ENCODE results near the gene CCN5.

Gene CCN5

DNA sequence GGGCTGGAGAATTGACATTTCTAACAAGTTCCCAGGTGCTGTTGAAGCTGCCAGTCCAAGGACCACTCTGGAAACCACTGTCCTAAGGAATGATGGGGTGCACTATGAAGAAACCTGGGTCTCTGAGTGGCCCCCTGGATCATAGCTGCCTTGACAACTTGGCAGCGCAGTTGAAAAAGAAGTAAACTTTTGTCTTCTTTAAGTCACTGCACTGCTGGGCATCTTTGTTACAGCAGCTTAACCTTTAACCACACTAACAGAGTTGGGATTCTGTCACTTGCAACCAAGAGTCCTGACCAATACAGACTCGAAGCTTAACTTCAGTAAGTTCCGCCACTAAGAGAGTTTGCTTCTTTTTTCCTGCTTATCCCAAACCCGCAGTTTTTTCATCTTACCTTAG, 21.9 kb downstream of the CCN5 start:
- no peak for DNase-seq (ENCODE audit: low spot score)

- peak; percentile 39 for DNase-seq (ENCODE audit: low spot score)
Observed at GRCh38 chr20:44738813-44739477, 23.8 kb downstream of the CCN5 start.

DNA sequence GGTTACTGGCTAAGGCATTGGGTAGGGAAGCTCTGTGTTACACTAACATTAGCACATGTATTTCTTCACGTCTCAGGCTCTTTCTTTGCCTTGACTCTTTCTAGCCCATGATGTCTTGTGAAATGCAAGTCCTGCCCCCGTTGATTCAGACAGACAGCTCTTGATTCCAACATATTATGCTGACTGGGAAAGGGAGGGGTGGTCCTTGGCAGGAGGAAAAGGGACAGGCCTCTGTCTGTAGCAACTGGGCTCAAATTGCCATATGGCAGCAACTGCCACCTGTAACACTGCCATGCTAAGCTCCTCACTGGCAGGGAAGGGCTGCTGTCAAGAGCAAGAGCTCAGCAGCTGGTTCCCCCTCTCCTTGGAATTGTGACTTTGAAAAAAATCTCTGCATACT, 24.8 kb downstream of the CCN5 start:
- DNase-seq (ENCODE audit: low spot score), result no peak

DNA sequence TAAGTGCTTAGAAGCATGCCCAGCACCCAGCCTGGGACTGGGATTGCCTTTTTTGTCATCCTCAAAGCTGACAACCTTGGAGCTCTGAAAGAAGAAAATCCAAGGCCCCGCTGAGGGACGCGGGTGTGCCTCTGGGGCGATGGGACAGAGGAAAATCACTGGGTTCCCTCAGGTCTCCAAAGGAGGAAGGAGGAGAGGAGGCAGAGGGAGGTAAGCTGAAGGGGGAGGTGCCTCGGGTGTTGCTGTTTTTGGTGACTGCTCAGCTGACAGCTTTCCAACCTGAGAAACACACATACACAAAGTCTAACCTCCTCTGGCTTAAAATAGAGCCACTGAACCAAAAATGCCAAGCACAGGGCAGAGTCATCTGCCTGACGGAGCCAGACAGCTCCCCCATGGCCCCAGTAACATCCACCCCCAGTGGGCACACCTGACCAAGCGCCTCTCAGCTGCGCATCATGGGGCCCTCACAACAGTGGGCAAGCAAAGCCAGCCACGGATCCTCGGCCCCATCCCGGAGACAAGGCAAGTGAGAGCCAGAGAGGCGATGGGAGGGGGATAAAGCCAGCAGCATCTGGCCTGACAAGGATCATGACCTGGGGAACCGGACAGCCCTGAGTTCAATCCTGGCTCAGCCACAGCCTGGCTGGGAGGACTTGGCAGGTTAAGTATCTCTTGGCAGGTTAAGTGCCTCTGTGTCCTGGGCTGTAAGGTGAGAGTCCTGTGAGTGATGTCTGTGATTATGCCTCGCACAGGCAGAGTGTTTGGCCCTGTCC, 27.3 kb downstream of the CCN5 start:
- DNase-seq (ENCODE audit: low spot score), result no peak

DNA sequence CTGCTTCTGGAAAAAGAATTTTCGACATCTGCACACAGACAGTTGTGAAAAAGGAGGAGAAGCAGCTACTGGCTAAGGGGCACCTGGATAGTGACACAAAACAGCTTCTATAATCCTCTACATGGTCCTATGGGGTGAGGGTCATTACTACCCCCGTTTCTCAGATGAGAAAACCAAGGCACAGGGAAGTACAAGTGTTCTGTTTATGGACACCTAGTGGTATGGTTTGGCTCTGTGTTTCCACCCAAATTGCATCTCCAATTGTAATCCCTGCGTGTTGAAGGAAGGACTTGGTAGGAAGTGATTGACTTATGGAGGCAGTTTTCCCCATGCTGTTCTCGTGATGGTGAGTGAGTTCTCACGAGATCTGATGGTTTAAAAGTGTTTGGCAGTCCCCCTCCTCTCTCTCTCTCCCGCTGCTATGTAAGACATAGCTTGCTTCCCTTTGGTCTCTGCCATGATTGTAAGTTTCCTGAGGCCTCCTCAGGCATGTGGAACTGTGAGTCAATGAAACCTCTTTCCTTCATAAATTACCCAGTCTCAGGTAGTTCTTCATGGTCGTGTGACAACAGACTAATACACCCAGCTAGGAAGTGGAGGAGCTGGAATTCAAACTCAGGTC, 28.0 kb downstream of the CCN5 start:
- no peak for DNase-seq (ENCODE audit: low spot score)

DNA sequence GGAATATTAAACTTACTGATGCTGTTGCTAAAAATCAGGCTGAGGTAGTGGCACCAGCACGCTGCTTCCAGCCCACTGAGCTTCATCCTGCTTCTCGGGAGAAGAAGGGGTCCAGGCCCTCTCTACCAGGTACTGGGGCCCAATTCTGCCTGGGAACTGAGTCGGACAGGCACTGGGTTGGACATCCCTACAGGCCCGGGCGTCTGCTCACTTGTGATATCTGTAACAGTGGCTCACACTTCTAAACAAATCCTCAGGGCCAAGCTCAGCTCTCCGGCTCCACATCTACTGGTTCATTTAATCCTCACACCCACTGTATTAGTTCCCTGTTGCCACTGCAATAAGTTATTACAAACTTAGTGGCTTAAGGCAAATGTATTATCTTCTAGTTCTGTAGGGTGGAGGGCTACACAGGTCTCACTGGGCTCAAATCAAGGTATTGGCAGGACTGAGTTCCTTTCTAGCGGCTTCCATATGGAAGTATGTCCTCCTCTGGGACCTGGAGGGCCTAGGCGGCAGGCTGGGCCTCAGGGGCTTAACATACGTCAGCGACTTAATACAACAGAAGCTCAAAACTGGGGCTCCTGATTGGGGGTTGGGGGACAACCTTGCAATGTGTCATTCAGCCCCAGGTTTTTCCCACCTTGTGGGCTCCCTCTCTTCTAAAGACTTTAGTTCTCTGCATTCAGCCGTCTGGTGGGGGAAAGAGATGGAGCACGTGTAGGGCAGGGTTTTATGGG, 28.9 kb downstream of the CCN5 start:
- no peak for DNase-seq (ENCODE audit: low spot score)

DNA sequence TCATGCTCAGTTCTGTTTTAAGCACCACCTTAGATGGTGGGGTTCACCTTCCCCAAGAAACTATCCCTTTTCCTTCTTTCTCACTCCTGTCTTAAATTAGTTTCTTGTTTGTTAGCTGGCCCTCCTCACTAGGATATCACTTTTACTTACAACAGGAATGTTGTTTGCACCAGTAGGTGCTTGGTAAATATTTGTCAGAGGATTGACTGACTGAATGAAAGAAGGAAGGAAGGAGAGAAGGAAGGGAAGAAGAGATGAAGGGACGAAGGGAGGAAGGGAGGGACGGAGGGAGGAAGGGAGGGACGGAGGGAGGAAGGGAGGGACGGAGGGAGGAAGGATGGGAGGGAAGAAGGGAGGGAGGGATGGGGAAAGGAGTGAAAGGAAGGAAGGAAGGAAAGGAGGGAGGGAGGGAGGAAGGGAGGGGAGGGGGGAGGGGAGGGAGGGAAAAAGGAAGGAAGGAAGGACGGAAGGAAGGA, 30.0 kb downstream of the CCN5 start:
- DNase-seq (ENCODE audit: low spot score), result no peak

DNA sequence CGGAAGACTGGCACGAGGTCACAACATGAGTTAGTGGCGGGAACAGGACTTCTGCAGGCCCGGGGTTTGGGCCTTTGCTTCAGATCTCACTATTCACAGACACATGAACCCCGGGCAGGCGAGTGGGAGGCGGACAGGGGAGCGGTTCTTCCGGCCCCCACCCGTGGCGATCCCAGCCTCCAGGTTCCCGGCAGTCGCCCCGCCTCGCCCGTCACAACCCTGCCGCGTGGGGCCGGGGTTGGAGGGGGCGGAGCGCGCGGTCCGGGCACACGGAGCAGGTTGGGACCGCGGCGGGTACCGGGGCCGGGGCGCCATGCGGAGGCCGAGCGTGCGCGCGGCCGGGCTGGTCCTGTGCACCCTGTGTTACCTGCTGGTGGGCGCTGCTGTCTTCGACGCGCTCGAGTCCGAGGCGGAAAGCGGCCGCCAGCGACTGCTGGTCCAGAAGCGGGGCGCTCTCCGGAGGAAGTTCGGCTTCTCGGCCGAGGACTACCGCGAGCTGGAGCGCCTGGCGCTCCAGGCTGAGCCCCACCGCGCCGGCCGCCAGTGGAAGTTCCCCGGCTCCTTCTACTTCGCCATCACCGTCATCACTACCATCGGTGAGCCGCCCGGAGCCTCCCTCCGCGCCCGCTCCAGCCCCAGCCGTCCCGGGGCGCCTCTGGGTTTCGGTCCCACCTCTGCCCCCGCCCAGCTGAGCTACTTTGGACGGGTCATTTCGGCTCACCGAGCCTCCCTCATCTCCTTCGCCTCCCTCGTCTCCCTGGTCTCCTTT, 30.6 kb downstream of the CCN5 start, which contains the start of gene KCNK15:
Gene KCNK15, plus strand, starts transcription at position 268 of the 769 bp plus-strand sequence. Its CDS starts 46 bp downstream, at position 314.
- DNase-seq (ENCODE audit: low spot score), result peak; percentile 3

DNA sequence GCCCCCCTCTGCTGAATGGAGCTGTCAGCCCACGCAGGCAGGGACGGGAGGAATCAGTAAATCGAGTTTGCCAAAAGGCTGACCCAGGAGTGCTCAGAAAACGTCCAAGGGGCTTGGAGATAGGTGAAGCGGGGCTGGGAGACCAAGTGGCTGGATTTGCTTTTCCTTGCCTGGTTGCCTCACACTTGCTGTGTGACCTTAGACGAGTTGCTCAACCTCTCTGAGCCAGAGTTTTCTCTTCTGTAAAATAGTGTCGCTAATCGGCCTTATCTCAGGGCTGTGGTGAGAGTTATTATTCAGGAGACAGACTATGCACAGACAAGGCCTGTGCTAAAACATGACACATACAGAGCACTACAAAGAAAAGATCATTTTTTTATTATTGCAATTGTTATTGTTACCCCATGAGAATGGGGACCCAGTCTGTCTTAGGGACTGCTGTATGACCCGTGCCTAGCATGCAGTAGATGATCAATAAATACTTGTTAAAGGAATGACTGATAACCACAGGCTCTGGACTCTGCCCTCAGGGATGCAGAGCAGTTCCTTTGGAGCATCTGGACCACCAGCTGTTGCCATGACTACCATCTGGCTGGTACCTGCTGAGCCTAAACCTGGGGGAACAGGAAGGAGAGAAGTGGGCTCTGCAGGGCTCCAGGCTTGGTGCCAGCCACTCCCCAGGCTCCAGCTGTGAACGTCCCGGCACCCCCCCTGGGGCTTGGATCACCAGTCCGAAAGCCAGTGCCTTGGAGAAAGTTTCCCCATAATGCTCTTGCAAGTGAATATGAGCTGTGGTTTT, 31.4 kb downstream of the CCN5 start:
- no peak for DNase-seq (ENCODE audit: low spot score)

- DNase-seq (ENCODE audit: low spot score), result peak; percentile 32
Observed at GRCh38 chr20:44747166-44748004, 32.2 kb downstream of the CCN5 start.

- DNase-seq (ENCODE audit: low spot score), result no peak
Observed at GRCh38 chr20:44748005-44748370, 32.8 kb downstream of the CCN5 start.

GRCh38 chr20:44750081-44750805, 35.1 kb downstream of the CCN5 start:
- DNase-seq (ENCODE audit: low spot score), result no peak

DNA sequence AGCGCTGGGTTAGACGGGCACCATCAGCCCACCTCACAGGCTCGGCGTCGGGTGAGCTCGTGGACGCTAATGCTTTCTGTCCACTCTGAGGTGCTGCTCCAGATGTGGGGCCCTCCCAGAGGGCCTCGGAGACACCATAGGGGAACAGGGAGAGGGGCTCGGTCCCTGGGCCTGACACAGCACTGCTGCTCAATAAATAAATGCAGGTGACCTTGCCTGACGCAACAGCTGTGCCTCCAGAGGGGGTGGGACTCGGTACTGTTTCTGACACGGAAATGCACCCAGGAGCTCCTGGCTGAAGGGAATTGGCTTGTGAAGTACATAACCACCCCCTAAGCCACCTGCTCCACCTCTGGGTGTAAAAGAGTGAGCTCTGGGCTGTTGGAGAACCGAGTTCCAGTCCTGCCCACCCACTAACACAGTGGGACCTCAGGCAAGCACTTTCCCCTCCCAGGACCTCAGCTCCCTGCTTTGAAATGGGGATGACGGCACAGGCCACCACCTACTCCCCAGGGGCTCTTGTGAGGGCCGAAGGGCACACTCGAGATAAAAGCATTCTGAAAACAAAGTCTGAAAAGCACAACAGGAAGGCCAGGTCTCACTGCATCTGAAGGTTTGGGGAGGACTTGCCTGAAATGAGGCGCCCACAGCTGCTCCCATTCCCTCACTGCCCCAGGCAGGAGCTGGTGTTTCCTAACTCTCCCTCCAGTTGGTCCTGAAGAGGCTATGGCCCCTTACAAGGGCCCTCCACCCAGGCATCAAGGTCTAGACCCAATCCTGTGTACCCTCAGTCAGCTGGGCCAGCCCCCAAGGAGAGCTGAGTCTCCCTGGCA, 37.1 kb downstream of the CCN5 start:
- DNase-seq (ENCODE audit: low spot score), result no peak

- no peak for DNase-seq (ENCODE audit: low spot score)
Observed at GRCh38 chr20:44754554-44754953, 39.4 kb downstream of the CCN5 start.

GRCh38 chr20:44756011-44756688, 41.0 kb downstream of the CCN5 start:
- no peak for DNase-seq (ENCODE audit: low spot score)

DNA sequence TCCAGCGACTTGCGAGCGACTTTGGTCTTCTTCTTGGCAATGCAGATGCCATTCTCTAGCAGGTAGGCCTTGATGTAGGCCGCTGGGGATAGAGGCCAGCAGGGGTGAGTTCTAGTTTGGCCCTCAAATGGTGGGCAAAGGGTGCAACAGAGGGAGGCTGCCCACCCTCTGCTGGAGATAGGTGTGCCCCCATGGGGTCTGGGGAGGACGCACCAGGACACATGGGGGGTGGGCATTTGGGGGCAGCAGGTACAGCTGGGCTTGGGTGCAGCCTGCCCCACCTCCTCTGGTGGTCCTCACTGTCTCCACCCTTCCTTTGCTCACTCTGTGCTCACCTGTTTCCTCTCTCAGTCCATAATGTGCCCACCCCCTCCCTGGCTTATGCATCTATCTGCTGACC, 41.8 kb downstream of the CCN5 start:
- no peak for DNase-seq (ENCODE audit: low spot score)

DNA sequence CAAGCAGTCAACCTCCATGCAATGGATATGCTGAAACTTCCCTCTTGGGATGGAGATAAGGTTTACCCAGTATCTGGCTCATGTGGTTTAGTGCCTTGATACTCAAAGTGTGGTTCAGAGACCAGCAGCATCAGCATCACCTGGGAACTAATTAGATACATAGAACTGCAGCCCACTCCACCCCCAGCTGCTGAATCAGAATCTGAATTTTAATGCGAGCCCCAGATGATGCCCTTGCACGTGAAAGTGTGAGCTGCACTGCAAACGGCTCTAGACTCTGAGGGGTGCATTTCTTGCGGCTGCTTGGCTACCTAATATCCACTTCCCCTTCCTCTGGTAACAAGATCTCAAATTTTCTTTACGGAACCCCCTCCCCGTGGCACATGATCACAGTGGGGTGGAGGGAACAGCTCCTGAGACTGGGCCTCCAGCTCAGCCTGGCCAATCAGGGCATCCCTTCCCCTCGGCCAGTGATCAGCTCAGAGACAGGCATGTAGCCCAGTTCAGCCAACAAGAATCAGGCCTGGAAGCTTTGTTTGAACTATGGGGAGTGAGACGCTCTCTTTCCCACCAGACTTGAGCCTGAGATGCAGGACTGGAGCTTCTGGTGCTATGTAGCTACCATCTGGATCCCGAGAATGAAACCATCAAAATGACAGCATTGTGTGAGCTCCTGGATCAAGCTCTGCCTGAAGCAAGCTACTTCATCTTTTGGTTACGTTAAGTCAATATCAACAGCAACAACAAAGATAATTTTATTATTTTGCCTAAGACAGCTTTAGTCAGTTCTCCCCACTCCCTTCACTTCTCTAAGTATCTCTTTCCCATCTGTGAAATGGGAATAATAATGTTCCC, 43.3 kb downstream of the CCN5 start:
- DNase-seq (ENCODE audit: low spot score), result no peak

Data from CD4-positive, alpha-beta T cell treated with Interleukin-15 for 4 hours (primary cell).